ENCODE measurements around the gene FPR2.

FPR2 gene

DNA sequence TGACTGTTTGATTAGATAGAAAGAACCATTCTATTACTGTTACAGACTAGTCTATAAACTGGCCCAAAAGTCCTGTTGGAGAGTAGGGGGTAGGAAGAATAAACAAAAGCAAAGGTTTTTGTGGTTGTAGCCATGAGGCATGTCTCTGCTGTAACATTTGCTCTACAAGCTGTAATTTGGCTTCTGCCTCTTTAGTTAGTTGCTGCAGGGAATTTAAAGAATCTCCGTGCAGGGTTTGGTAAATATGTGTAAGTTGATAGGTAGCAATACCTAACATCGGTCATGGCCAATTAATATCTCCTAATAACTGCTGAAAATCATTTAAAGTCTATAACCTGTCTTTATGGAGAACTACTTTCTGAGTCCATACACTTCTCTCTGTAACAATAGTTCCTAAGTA, 46.9 kb downstream of the FPR2 start:
- no peak for DNase-seq

DNA sequence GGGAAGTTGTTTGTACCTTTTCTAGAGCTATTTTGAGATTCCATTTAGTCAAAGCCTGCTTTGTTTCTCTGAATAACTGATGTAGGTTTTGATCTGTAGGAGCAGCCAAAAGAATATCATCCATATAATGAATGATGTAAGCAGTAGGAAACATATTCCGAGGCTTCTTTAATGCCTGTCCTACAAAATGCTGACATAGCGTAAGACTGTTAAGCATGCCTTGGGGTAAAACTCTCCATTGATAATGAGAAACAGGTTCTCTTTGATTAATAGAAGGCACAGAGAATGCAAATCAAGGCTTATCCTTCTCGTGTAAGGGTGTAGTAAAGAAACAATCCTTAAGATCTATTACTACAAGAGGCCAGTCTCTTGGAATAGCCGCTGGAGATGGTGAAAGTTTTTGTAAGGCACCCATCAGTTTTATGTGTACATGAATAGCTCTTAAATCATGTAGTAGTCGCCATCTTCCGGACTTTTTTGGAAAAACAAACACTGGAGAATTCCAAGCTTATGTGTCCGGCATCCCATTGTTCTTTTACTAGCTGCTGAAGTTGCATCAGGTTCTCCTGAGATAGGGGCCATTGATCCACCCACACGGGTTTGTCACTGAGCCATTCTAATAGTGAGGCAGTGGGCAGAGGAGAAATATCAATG, 47.5 kb downstream of the FPR2 start:
- no peak for DNase-seq

DNA sequence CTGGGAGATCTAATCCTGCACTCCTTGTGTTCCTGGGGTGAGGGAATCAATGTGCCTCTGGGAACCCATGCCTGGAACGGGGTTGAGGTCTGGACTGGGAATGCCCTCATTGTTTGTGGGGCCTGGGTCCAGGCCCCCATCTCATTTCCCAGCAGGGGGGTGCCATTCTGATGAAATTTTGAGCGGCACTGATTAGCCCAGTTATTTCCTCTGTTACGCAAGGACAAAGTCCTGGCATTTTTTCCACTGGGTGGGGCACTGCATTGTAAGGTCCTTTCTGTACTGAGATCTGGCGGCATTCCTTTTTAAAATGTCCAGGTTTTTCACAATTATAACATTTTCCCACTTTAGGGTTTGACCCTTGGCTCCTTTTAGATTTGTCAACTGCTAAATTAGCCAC, 48.8 kb downstream of the FPR2 start:
- DNase-seq: no peak

DNA sequence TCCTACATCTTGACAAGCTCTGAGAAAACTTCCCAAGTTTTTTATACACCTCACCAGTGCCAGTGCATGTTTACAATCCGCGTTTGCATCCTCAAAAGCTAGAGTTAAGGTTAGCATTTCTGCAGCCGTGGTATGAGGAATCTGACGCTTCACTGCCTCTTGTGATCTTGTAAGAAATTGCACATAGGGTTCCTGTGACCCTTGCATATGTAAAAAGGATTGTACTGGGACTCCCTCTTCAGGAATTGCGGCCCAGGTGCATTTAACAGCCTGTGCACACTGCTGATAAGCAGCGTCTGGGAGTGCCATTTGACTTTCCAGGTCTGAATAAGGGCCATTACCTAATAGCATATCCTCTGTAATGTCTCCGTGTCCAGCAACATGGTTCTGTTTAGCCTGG, 49.2 kb downstream of the FPR2 start:
- no peak for DNase-seq

DNA sequence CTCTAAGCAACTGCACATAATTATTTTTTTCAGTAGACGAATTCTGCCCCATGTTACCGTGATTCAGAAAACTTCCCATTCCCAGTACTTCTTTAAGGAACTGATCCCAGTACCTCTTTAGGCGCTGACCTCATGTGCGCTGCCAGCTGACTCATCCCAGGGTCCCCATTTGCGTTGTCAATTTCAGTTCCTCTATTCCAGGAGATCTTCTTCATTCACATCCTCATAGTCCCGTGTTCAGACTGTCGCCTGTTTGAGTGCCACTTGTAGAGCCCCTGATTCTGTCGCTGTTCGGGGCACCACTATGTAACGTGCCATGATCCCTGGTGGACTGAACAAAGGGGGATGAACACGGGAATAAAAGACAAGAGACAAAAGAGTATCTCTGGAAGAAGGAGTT, 50.4 kb downstream of the FPR2 start:
- DNase-seq: no peak

DNA sequence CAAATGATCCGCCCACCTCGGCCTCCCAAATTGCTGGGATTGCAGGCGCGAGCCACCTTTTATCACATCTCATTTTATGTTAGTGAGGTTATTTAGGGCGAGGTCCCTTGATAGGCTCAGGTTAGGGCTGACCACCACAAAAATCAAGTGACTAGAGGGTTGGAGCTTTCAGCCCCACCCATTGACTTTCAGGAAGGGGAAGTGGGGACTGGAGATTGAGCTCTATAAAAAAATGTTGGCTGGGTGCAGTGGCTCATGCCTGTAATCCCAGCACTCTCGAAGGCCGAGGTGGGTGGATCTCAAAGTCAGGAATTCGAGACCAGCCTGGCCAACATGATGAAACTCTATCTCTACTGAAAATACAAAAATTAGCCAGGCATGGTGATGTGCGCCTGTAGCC, 54.1 kb downstream of the FPR2 start:
- no peak for DNase-seq

DNA sequence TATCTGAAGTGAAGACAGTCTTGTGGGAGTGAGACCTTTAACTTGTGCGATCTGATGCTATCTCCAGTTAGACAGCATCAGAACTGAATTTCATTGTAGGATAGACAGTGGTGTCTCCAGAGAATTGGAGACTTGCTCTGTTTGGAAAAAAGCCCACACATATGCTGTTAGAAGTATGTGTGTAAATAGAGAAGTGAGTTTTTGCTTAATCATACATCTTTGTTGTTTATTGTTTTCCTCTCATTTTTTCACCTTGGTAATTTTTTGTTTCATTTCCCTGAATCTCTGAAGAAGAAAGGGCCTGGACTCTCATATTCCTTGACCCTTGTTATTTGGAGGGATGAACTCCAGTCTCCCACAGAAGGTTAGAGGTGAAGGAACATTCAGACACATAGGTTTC, 55.7 kb downstream of the FPR2 start:
- no peak for DNase-seq

DNA sequence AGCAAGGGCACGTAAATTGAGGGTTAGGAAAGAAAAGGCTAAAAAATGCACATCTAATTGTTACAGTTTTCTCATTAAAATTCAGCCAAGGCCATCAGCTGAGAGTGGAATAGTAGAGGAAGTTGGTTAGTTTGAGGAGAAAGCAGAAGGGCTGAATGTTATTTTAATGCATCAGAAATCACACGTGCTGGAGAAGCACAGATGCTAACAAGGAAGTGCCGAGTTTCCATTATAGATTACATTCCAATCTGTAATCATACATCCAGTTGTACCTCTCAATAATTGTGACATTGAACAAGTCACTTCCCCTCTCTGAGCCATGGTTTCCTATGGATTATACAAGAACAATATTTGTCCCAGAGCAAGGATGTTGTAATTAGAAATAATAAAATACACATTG, 59.0 kb downstream of the FPR2 start:
- DNase-seq: no peak

Measured in T1000 (cell line).